ENCODE measurements around the gene ANGPTL4.

The ANGPTL4 gene

DNA sequence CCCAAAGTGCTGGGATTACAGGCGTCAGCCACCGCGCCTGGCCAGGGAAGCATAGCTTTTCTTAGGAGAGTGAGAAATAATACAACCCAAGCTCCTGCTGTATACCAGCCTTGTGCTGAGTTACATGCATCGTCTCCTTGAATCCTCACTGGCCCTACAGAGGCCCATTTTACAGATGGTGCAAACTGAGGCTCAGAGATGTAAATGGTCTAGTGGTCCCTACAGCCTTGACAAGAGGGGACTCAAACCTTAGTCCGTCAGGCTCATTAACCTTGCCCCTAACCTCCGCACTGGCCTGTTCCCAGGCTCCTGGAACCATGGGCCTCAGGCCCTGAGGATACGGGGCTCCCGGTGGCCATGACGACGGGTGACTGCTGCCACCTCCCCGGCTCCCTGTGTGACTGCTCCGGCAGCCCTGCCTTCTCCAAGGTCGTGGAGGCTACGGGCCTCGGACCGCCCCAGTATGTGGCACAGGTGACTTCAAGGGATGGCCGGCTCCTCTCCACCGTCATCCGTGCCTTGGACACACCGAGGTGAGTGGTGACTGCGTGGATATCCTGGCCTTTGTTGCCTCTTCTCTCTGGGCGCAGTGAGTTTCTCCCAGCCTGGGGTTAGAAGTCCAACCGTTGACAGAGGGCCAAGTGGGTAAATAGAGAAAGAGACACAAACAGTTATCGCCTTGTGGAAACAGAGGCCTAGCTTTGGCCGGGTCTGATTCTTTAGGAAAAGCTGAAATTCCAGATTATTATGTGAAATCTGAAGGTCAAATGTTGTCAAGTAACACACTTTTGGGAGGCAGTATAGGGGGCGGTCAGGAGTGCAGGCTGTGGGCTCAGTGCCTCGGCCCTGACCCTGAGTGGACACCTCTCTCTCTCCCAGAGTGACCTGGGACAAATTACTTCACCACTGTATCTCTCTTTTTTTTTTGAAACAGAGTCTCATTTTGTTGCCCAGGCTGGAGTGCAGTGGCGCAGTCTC lies 57.8 kb downstream of the ANGPTL4 start:
- DNase-seq = no peak

- DNase-seq = no peak
Measured at GRCh38 chr19:8423817-8424223, 59.9 kb downstream of the ANGPTL4 start.

Data from NCI-H510A (cell line).